HepG2 (cell line): ENCODE measurements around the gene ACTN1. TPM values are rescaled to one million over a fixed set of nuclear protein-coding genes. Genes with fewer than 3 reads are reported as not detected.
A peak's percentile ranks its signal among the peaks of the same experiment; 100 is the strongest.

Experiments used
- ATF7 ChIP-seq, 2 experiments: fragments of 450-650 bp in 1 of 2; sonication (generic) in 1 of 2; formaldehyde crosslinking in 1 of 2; IDR thresholded peaks; 2 replicates each; pipeline versions ENCODE4 v1.4.0 to v1.6.1; 2016 to 2020; ENCODE audit warnings: antibody characterized with exemption in 1 of 2, mild to moderate bottlenecking in 1 of 2, missing genetic modification reagents in 1 of 2
- CBX5 ChIP-seq: sonication (generic); formaldehyde crosslinking; IDR thresholded peaks from 2 replicates; pipeline ENCODE4 v1.4.0; 2020; ENCODE audit warnings: missing genetic modification reagents, borderline replicate concordance
- E2F2 ChIP-seq: sonication (generic); formaldehyde crosslinking; IDR thresholded peaks from 2 replicates; pipeline ENCODE4 v1.4.0; 2020; ENCODE audit warnings: missing genetic modification reagents, borderline replicate concordance
- HES4 ChIP-seq: sonication (generic); formaldehyde crosslinking; IDR thresholded peaks from 2 replicates; pipeline ENCODE4 v1.9.0; 2021; ENCODE audit warnings: mild to moderate bottlenecking, missing genetic modification reagents, borderline replicate concordance
- JARID2 ChIP-seq: sonication (generic); formaldehyde crosslinking; IDR thresholded peaks from 2 replicates; pipeline ENCODE4 v1.8.1; 2023; ENCODE audit warnings: missing genetic modification reagents, inconsistent platforms; ENCODE audit not compliant: insufficient replicate concordance
- MZF1 ChIP-seq: sonication (generic); formaldehyde crosslinking; IDR thresholded peaks from 2 replicates; pipeline ENCODE4 v1.8.1; 2023; ENCODE audit warnings: mild to moderate bottlenecking, missing genetic modification reagents, borderline replicate concordance
- PAF1 ChIP-seq: IDR thresholded peaks from 2 replicates; pipeline ENCODE4 v1.6.1; 2016; ENCODE audit warnings: missing genetic modification reagents, missing compliant biosample characterization
- POLR2AphosphoS2 ChIP-seq: IDR thresholded peaks from 2 replicates; pipeline ENCODE4 v1.6.1; 2011; ENCODE audit warnings: low read depth, low read length, improper control_type of control experiment
- SYNCRIP ChIP-seq: fragments of 200-400 bp; formaldehyde crosslinking; IDR thresholded peaks from 2 replicates; pipeline ENCODE4 v1.6.1; 2018; ENCODE audit warnings: mild to moderate bottlenecking, low read depth, low read length; ENCODE audit not compliant: insufficient read depth
- TEAD3 ChIP-seq: optimal IDR thresholded peaks from 2 replicates; pipeline ENCODE3; 2016; ENCODE audit warnings: borderline replicate concordance
- ZBTB46 ChIP-seq: sonication (generic); formaldehyde crosslinking; IDR thresholded peaks from 2 replicates; pipeline ENCODE4 v1.4.0; 2020; ENCODE audit warnings: mild to moderate bottlenecking, missing genetic modification reagents, borderline replicate concordance
- ZFP41 ChIP-seq: sonication (generic); formaldehyde crosslinking; IDR thresholded peaks from 2 replicates; pipeline ENCODE4 v1.4.0; 2020; ENCODE audit warnings: mild to moderate bottlenecking, missing genetic modification reagents, borderline replicate concordance
- ZNF160 ChIP-seq: sonication (generic); formaldehyde crosslinking; IDR thresholded peaks from 2 replicates; pipeline ENCODE4 v1.8.0; 2022; ENCODE audit warnings: mild to moderate bottlenecking, inconsistent platforms, missing genetic modification reagents
- ZNF253 ChIP-seq: sonication (generic); formaldehyde crosslinking; IDR thresholded peaks from 2 replicates; pipeline ENCODE4 v1.8.0; 2022; ENCODE audit warnings: mild to moderate bottlenecking, missing genetic modification reagents, borderline replicate concordance
- ZNF274 ChIP-seq: sonication (generic); formaldehyde crosslinking; IDR thresholded peaks from 2 replicates; pipeline ENCODE4 v1.5.1; 2020; ENCODE audit warnings: mild to moderate bottlenecking, missing genetic modification reagents
- ZNF280B ChIP-seq: sonication (generic); formaldehyde crosslinking; IDR thresholded peaks from 2 replicates; pipeline ENCODE4 v1.5.0; 2020; ENCODE audit warnings: missing genetic modification reagents, mild to moderate bottlenecking, borderline replicate concordance
- ZNF343 ChIP-seq: sonication (generic); formaldehyde crosslinking; IDR thresholded peaks from 2 replicates; pipeline ENCODE4 v1.4.0; 2020; ENCODE audit warnings: mild to moderate bottlenecking, missing genetic modification reagents
- ZNF367 ChIP-seq: sonication (generic); formaldehyde crosslinking; IDR thresholded peaks from 2 replicates; pipeline ENCODE4 v1.4.0; 2020; ENCODE audit warnings: missing genetic modification reagents, borderline replicate concordance
- ZNF382 ChIP-seq: sonication (generic); formaldehyde crosslinking; IDR thresholded peaks from 2 replicates; pipeline ENCODE4 v1.5.0; 2020; ENCODE audit warnings: missing genetic modification reagents, mild to moderate bottlenecking, borderline replicate concordance
- ZNF383 ChIP-seq: sonication (generic); formaldehyde crosslinking; IDR thresholded peaks from 2 replicates; pipeline ENCODE4 v1.4.0; 2020; ENCODE audit warnings: missing genetic modification reagents, mild to moderate bottlenecking, borderline replicate concordance
- ZNF670 ChIP-seq: sonication (generic); formaldehyde crosslinking; IDR thresholded peaks from 2 replicates; pipeline ENCODE4 v1.8.0; 2022; ENCODE audit warnings: mild to moderate bottlenecking, missing genetic modification reagents, borderline replicate concordance
- ZNF672 ChIP-seq: sonication (generic); formaldehyde crosslinking; IDR thresholded peaks from 2 replicates; pipeline ENCODE4 v1.8.1; 2022; ENCODE audit warnings: missing genetic modification reagents
- ZNF850 ChIP-seq: sonication (generic); formaldehyde crosslinking; conservative IDR thresholded peaks from 2 replicates; pipeline ENCODE4 v1.9.0; 2021; ENCODE audit warnings: mild to moderate bottlenecking, missing genetic modification reagents
- polyA plus RNA-seq, 8 experiments: library from polyadenylated mRNA; depleted of rRNA in 3 of 8; stranded (reverse) in 7 of 8; unstranded in 1 of 8; fragments of >200 nt; fragmentation: Illumina TruSeq in 4 of 8; extraction: Trizol in 4 of 8; gene quantifications; 2 replicates each; pipeline versions ENCODE4 v1.2.1 to v1.2.3, GENCODE V29; 2011 to 2016; ENCODE audit warnings: low read depth in 4 of 8, missing spikeins in 1 of 8, mixed read lengths in 1 of 8; ENCODE audit not compliant: insufficient read depth in 1 of 8
- total RNA-seq, 5 experiments: library from RNA; depleted of rRNA; stranded (reverse); fragments of >200 nt; fragmentation: Illumina TruSeq; extraction: Trizol; gene quantifications; 2 replicates each; pipeline ENCODE4 v1.2.3, GENCODE V29; 2016; ENCODE audit warnings: low read depth in 1 of 5

ACTN1 gene
- total and polyA plus RNA-seq, 2 of the 13 experiments (the other 11 are each of a cell fraction or from before 2014, with no cell fraction given), result 58.6 to 162 TPM

- TF ChIP-seq CBX5 (CRISPR knock-in tag), result no peak
- no peak for TF ChIP-seq ZNF850
- TF ChIP-seq ZFP41 (CRISPR knock-in tag), result no peak
- TF ChIP-seq TEAD3 (CRISPR knock-in tag), result no peak
- no peak for TF ChIP-seq ZBTB46 (CRISPR knock-in tag)
- TF ChIP-seq MZF1 (CRISPR knock-in tag), result 0 out of 2 replicates have a peak, but pooled peaks have one; percentile 44
- TF ChIP-seq PAF1 (CRISPR knock-in tag), result no peak
- TF ChIP-seq ATF7 (IDR thresholded peaks at IDR 0.05), result no peak
- TF ChIP-seq ATF7 (CRISPR knock-in tag; IDR thresholded peaks at IDR 0.05), result no peak
- no peak for TF ChIP-seq SYNCRIP
- TF ChIP-seq ZNF280B (CRISPR knock-in tag), result no peak; the same call in 1 of the 2 replicates
- TF ChIP-seq ZNF383, result 0 out of 2 replicates have a peak, but pooled peaks have one; percentile 60
- no peak; the same call in 1 of the 2 replicates for TF ChIP-seq E2F2 (CRISPR knock-in tag)
- no peak for TF ChIP-seq JARID2 (CRISPR knock-in tag)
- no peak for TF ChIP-seq HES4 (CRISPR knock-in tag)
- no peak; the same call in 1 of the 2 replicates for TF ChIP-seq ZNF160 (CRISPR knock-in tag)
- no peak for TF ChIP-seq ZNF274
- no peak for TF ChIP-seq ZNF382
- TF ChIP-seq ZNF672 (CRISPR knock-in tag), result no peak
- TF ChIP-seq POLR2AphosphoS2, result no peak
- TF ChIP-seq ZNF367 (CRISPR knock-in tag), result no peak
- TF ChIP-seq ZNF253, result no peak
- TF ChIP-seq ZNF343, result no peak
- no peak for TF ChIP-seq ZNF670 (CRISPR knock-in tag)
These were observed 760 bp downstream of the ACTN1 start (continued) for GRCh38 chr14:68978172-68978911.
